ENCODE results near the gene GALNT7. TPM values are rescaled to one million over a fixed set of nuclear protein-coding genes. Genes with fewer than 3 reads are reported as not detected.

Gene GALNT7
- total and polyA plus RNA-seq, 2 donors (not counting 3 experiments of a cell fraction or from before 2014, with no cell fraction given), result 19.6 to 54.6 TPM

- H2AFZ ChIP-seq (ENCODE audit: low read depth, low read length), result no peak overlapping the region
- H3K27ac ChIP-seq (ENCODE audit: insufficient read depth, low read depth, low read length), result no peak overlapping the region
- no peaks in the 10 kb centered on the region for H3K9me3 ChIP-seq (replicated peaks; ENCODE audit: control insufficient read depth, insufficient read depth, low read length)
- no peaks in the 10 kb centered on the region for H3K79me2 ChIP-seq (ENCODE audit: control insufficient read depth, insufficient read depth, low read length)
- H3K4me3 ChIP-seq (replicated peaks in 1 of 3; ENCODE audit: insufficient read depth in 1 of 3, low read depth in 1 of 3, low read length in 3 of 3), result no peak overlapping the region
- intact Hi-C loops (cut with micrococcal nuclease) (no loop called here), dilution Hi-C loops (cut with MboI; ENCODE audit: extremely low pct_ligation_motif_present, low sequenced_read_pairs) (no loop called here)
- H3K9ac ChIP-seq (replicated peaks; ENCODE audit: extremely low read depth, insufficient read depth, low read length), result no peak overlapping the region
- no peak for TF ChIP-seq POLR2AphosphoS5 (IDR thresholded peaks at IDR 0.05; ENCODE audit: insufficient read depth, low read depth, low read length)
- no peak for TF ChIP-seq MAX (IDR thresholded peaks at IDR 0.05; ENCODE audit: insufficient read depth, insufficient read length)
- no peak for TF ChIP-seq GATA2 (IDR thresholded peaks at IDR 0.05; ENCODE audit: insufficient read depth, insufficient read length, low read depth, low read length)
- no peak for TF ChIP-seq JUN (IDR thresholded peaks at IDR 0.05; ENCODE audit: borderline replicate concordance, insufficient read depth, insufficient read length, low read depth)
- TF ChIP-seq EZH2 (IDR thresholded peaks at IDR 0.05; ENCODE audit: borderline replicate concordance, low read depth, low read length, severe bottlenecking), result no peak
- no peak for TF ChIP-seq POLR2A (IDR thresholded peaks at IDR 0.05; ENCODE audit: low read depth, low read length)
- TF ChIP-seq FOS (IDR thresholded peaks at IDR 0.05; ENCODE audit: borderline replicate concordance, insufficient read depth, low read length), result no peak
- no peak for TF ChIP-seq MYC (IDR thresholded peaks at IDR 0.05; ENCODE audit: low read depth, low read length)
- no peak for TF ChIP-seq CTCF (IDR thresholded peaks at IDR 0.05; ENCODE audit: extremely low read depth in 1 of 2, insufficient read depth in 1 of 2, low read depth in 1 of 2, low read length in 2 of 2)
- CTCF ChIA-PET, result interaction anchor here (1.0 kb wide), 1 partner anchor 269 kb away, joined by 4 read pairs; no protein-coding TSS in a partner anchor
- BruUV-seq (replicated peaks), result no TSS peak
- FAIRE-seq (no peak), DNase-seq (ENCODE audit: low read depth, low spot score) (no peak)
- no peaks in the 10 kb centered on the region for H3K27me3 ChIP-seq (ENCODE audit: control insufficient read depth in 2 of 2, insufficient read depth in 2 of 2, low read length in 2 of 2)
- H3K4me2 ChIP-seq (ENCODE audit: insufficient read depth, low read length), result no peak overlapping the region
- no peaks in the 10 kb centered on the region for H3K9me1 ChIP-seq (replicated peaks; ENCODE audit: control insufficient read depth, extremely low read depth, insufficient read depth, low read length)
- POLR2A ChIA-PET, result no interaction called here
- no peaks in the 10 kb centered on the region for H3K4me1 ChIP-seq (ENCODE audit: control insufficient read depth, extremely low read depth, insufficient read depth, low read length)
- H3K36me3 ChIP-seq (ENCODE audit: control insufficient read depth in 2 of 2, extremely low read depth in 1 of 2, insufficient read depth in 2 of 2, low read length in 2 of 2), result no peaks in the 10 kb centered on the region
- no peaks in the 10 kb centered on the region for H4K20me1 ChIP-seq (replicated peaks; ENCODE audit: control insufficient read depth, extremely low read depth, insufficient read depth, low read length)
These were observed 114.0 kb downstream of the GALNT7 start for GRCh38 chr4:173282626-173283025.

Data from endothelial cell of umbilical vein (primary cell).